SK-N-SH treated with all-trans-retinoic acid at 6 μM for 48 hours (cell line): ENCODE measurements around the gene TMEM53.

Experiments
- ATAC-seq: fragments of 200-7000 bp; cut with Tn5 transposase; 3 replicates; pipeline ENCODE4 v1.9.1; 2020; ENCODE audit warnings: mild to moderate bottlenecking, moderate library complexity
- ARNTL ChIP-seq: fragments of 450-650 bp; formaldehyde crosslinking; IDR thresholded peaks from 2 replicates; pipeline ENCODE4 v1.5.0; 2020; ENCODE audit warnings: low read depth, mild to moderate bottlenecking, moderate library complexity, borderline replicate concordance
- CSDC2 ChIP-seq: fragments of 250-450 bp; sonication (Bioruptor Pico); IDR thresholded peaks from 2 replicates; pipeline ENCODE4 v1.5.0; 2020; ENCODE audit warnings: mild to moderate bottlenecking, moderate library complexity
- ESRRG ChIP-seq: fragments of 250-450 bp; sonication (Bioruptor Pico); IDR thresholded peaks from 2 replicates; pipeline ENCODE4 v1.6.1; 2021; ENCODE audit warnings: mild to moderate bottlenecking
- GLIS3 ChIP-seq: fragments of 250-450 bp; sonication (Bioruptor Pico); IDR thresholded peaks from 2 replicates; pipeline ENCODE4 v1.5.0; 2020; ENCODE audit warnings: mild to moderate bottlenecking, moderate library complexity
- ISL1 ChIP-seq: fragments of 250-450 bp; sonication (Bioruptor Pico); IDR thresholded peaks from 2 replicates; pipeline ENCODE4 v2.1.2; 2022; ENCODE audit warnings: mild to moderate bottlenecking, moderate library complexity
- POU6F1 ChIP-seq: fragments of 250-450 bp; sonication (Bioruptor Pico); IDR thresholded peaks from 2 replicates; pipeline ENCODE4 v1.8.0; 2021; ENCODE audit warnings: low read depth, mild to moderate bottlenecking, moderate library complexity, borderline replicate concordance
- RARB ChIP-seq: fragments of 250-450 bp; sonication (Bioruptor Pico); IDR thresholded peaks from 2 replicates; pipeline ENCODE4 v1.8.0; 2021; ENCODE audit warnings: mild to moderate bottlenecking, moderate library complexity
- SNAI2 ChIP-seq: fragments of 250-450 bp; sonication (Bioruptor Pico); IDR thresholded peaks from 2 replicates; pipeline ENCODE4 v1.5.0; 2020; ENCODE audit warnings: mild to moderate bottlenecking, moderate library complexity
- TCF4 ChIP-seq: fragments of 250-450 bp; sonication (Bioruptor Pico); IDR thresholded peaks from 2 replicates; pipeline ENCODE4 v1.8.0; 2021; ENCODE audit warnings: mild to moderate bottlenecking, moderate library complexity, borderline replicate concordance
- TOX ChIP-seq: fragments of 250-450 bp; sonication (Bioruptor Pico); IDR thresholded peaks from 2 replicates; pipeline ENCODE4 v1.8.0; 2021; ENCODE audit warnings: mild to moderate bottlenecking, moderate library complexity, borderline replicate concordance
- TSHZ2 ChIP-seq: fragments of 250-450 bp; sonication (Bioruptor Pico); IDR thresholded peaks from 2 replicates; pipeline ENCODE4 v1.5.0; 2020; ENCODE audit warnings: mild to moderate bottlenecking, moderate library complexity
- ZC3H10 ChIP-seq: fragments of 250-450 bp; sonication (Bioruptor Pico); IDR thresholded peaks from 2 replicates; pipeline ENCODE4 v1.5.1; 2021; ENCODE audit warnings: mild to moderate bottlenecking, moderate library complexity
- ZFP30 ChIP-seq: fragments of 450-650 bp; formaldehyde crosslinking; IDR thresholded peaks from 2 replicates; pipeline ENCODE4 v1.5.0; 2022; ENCODE audit warnings: mild to moderate bottlenecking, moderate library complexity
- ZNF565 ChIP-seq: fragments of 450-650 bp; formaldehyde crosslinking; conservative IDR thresholded peaks from 2 replicates; pipeline ENCODE4 v1.5.0; 2020; ENCODE audit warnings: low read depth, mild to moderate bottlenecking, moderate library complexity
- ZNF70 ChIP-seq: fragments of 450-650 bp; formaldehyde crosslinking; IDR thresholded peaks from 2 replicates; pipeline ENCODE4 v1.5.0; 2020; ENCODE audit warnings: mild to moderate bottlenecking, moderate library complexity
- ZNF8 ChIP-seq: fragments of 450-650 bp; formaldehyde crosslinking; IDR thresholded peaks from 2 replicates; pipeline ENCODE4 v1.5.0; 2020; ENCODE audit warnings: mild to moderate bottlenecking, moderate library complexity
- TF ChIP-seq, protein P1 (sequence below): fragments of 250-450 bp; sonication (Bioruptor Pico); IDR thresholded peaks from 2 replicates; pipeline ENCODE4 v1.5.1; 2020; ENCODE audit warnings: low read depth, mild to moderate bottlenecking, moderate library complexity
- TF ChIP-seq, protein P2 (sequence below): fragments of 250-450 bp; sonication (Bioruptor Pico); IDR thresholded peaks from 2 replicates; pipeline ENCODE4 v1.5.1; 2021; ENCODE audit warnings: mild to moderate bottlenecking, moderate library complexity

Gene TMEM53

GRCh38 chr1:44682883-44683265 is 8.6 kb upstream of the TMEM53 start (continued):
- TF ChIP-seq, protein P1, sequence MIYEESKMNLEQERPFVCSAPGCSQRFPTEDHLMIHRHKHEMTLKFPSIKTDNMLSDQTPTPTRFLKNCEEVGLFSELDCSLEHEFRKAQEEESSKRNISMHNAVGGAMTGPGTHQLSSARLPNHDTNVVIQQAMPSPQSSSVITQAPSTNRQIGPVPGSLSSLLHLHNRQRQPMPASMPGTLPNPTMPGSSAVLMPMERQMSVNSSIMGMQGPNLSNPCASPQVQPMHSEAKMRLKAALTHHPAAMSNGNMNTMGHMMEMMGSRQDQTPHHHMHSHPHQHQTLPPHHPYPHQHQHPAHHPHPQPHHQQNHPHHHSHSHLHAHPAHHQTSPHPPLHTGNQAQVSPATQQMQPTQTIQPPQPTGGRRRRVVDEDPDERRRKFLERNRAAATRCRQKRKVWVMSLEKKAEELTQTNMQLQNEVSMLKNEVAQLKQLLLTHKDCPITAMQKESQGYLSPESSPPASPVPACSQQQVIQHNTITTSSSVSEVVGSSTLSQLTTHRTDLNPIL (CRISPR knock-in tag) = no peak
- TF ChIP-seq RARB (no peak), ARNTL (CRISPR knock-in tag) (no peak), TOX (CRISPR knock-in tag) (no peak)
- TF ChIP-seq, all 23 proteins: peak for 0

DNA sequence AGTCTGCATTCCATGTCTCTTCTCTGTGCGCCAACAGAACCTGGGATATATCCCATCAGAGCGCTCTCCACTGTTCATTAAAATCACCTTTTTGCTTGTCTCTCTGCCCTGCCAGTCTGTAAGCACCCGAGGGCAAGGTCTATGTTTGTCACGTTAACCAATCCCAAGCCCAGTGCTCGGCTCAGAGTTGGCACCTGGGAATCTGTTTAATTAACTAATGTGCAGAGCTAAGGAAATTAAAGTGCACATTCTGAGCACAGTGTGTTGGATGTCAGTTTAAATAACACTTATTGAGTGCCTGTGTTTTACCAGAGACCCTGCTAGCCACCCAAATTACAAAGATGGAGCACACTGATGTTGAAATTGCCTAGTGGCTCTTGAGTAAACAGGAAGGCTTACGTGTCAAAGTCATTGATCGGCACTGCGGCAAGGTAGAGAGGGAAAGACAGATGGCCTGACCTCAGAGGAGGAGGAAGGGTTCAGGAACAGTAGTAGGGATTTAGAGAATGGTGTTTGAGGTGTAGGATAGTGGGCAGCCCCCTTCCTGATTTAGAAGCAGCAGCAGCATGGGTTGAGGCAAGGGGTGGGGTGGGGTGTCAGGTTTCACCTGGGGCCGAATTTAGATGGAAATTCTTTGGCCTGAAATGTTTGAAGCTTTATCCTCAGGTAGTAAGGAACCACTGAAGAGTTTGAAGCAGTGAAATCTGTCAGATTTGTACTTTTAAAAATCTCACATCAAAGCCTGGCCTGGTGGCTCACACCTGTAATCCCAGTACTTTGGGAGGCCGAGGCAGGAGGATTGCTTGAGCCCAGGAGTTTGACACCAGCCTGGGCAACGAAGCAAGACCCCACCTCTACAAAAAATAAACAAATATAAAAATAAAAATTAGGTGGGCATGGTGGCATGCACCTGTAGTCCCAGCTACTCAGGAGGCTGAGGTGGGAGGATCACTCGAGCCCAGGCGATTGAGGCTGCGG is 7.9 kb upstream of the TMEM53 start:
- no peak for TF ChIP-seq ZC3H10 (CRISPR knock-in tag)
- no peak for TF ChIP-seq TSHZ2
- TF ChIP-seq ARNTL (CRISPR knock-in tag) = no peak
- no peak for TF ChIP-seq ZNF8
- no peak for TF ChIP-seq ISL1 (CRISPR knock-in tag)
- no peak for TF ChIP-seq TCF4
- TF ChIP-seq RARB = no peak
- TF ChIP-seq GLIS3 (CRISPR knock-in tag) = no peak
- no peak for TF ChIP-seq ZNF565
- TF ChIP-seq ZNF70 (CRISPR knock-in tag) = no peak
- TF ChIP-seq POU6F1 (CRISPR knock-in tag) = no peak
- no peak for TF ChIP-seq CSDC2 (CRISPR knock-in tag)
- TF ChIP-seq, protein P2, sequence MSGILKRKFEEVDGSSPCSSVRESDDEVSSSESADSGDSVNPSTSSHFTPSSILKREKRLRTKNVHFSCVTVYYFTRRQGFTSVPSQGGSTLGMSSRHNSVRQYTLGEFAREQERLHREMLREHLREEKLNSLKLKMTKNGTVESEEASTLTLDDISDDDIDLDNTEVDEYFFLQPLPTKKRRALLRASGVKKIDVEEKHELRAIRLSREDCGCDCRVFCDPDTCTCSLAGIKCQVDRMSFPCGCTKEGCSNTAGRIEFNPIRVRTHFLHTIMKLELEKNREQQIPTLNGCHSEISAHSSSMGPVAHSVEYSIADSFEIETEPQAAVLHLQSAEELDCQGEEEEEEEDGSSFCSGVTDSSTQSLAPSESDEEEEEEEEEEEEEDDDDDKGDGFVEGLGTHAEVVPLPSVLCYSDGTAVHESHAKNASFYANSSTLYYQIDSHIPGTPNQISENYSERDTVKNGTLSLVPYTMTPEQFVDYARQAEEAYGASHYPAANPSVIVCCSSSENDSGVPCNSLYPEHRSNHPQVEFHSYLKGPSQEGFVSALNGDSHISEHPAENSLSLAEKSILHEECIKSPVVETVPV (CRISPR knock-in tag) = no peak
- TF ChIP-seq SNAI2 = no peak
- no peak for TF ChIP-seq TOX (CRISPR knock-in tag)
- no peak for TF ChIP-seq ESRRG (CRISPR knock-in tag)
- no peak for TF ChIP-seq ZFP30 (CRISPR knock-in tag)
- TF ChIP-seq, protein P1 (CRISPR knock-in tag) = no peak
- ATAC-seq = no peak

GRCh38 chr1:44679468-44679867 is 5.2 kb upstream of the TMEM53 start:
- no peak for ATAC-seq
- TF ChIP-seq ZFP30 (CRISPR knock-in tag) (no peak), TOX (CRISPR knock-in tag) (no peak)

GRCh38 chr1:44678626-44679025 is 4.3 kb upstream of the TMEM53 start:
- ATAC-seq = no peak
- TF ChIP-seq ZNF8 (no peak), POU6F1 (CRISPR knock-in tag) (no peak), TOX (CRISPR knock-in tag) (no peak)
